ENCODE results near the gene CYP4F11.
"Not testable (repeated sequence)": the region's sequence is repeated elsewhere in the genome, so short reads cannot be mapped to it uniquely, and the experiment has no call there.

Gene CYP4F11, protein sequence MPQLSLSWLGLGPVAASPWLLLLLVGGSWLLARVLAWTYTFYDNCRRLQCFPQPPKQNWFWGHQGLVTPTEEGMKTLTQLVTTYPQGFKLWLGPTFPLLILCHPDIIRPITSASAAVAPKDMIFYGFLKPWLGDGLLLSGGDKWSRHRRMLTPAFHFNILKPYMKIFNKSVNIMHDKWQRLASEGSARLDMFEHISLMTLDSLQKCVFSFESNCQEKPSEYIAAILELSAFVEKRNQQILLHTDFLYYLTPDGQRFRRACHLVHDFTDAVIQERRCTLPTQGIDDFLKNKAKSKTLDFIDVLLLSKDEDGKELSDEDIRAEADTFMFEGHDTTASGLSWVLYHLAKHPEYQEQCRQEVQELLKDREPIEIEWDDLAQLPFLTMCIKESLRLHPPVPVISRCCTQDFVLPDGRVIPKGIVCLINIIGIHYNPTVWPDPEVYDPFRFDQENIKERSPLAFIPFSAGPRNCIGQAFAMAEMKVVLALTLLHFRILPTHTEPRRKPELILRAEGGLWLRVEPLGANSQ

DNA sequence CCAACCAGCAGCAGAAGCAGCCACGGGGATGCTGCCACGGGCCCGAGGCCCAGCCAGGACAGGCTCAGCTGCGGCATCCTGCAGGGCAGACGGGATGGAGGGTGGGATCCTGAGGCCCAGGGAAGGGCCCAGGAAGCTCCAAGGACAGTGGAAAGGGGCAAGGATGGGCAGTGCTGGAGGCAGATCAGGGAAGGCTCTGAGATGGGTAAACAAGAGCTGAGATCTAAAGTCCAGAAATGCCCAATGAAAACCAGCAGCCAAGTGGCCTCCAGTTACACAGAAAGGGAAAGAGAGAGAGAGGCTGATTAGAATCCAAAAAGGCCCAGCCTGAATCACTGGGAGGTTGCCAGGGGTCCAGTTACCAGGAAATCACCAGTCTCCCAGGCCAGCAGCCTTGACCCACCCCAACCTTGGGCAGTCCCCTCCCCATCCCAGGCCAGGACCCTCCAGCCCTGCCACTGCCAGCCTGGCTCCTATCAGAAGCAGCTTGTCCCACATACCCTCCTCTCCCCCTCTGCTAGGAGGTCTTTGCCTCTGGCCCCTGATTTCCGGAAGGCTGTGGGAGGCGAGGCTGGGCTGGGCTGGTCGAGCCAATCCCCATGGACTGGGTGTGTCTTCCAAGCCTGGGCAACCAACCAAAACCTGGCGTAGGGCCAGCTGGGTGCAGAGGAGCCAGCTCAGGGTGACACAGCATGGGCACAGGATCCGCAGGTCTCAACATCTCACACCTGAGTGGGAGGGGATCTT is at the start of gene CYP4F11:
Gene CYP4F11, minus strand, starts transcription at position 198 of the 747 bp plus-strand sequence. Its CDS starts 121 bp downstream, at position 77.
- no peak for DNase-seq (ENCODE audit: low read depth in 2 of 2)

DNA sequence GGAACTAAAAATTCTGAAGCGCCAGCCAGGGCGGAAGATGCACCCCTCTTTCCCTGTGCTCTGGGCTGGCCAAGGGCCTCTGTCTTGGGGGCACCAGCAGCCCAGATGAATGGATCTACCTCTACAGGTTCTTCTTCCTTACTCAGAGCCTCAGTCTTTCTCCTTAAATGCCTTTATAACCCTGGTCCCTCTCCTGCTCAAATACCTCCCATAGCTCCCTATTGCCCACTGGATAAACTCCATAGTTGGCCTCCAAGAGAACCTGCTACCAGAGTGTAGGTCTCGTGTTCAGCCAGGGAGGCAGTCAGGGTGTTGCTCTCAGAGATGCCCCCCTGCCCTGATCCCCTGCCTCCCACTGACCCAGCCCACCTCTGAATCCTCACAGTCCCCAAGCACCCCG is 45.0 kb upstream of the CYP4F11 start:
- no peak for DNase-seq (ENCODE audit: low read depth in 2 of 2)

DNA sequence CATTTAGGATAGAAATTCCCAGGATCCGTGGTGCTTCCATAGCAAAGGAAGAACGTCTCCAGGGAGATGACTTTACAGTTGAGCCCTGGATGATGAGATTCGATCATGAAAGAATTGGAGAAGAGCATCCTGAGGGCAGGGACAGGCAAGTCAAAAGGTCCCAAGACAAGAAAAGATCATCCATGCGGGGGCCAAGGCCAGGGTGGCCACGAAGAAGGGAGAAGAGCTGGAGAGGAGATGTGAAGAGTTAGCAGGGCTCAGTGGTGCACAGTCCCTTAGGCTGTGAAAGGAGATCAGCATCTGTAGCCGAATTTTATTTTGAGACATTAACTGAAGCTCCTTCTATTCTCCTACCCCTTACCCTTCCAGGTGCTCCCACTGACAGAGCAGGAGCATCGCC is 43.4 kb upstream of the CYP4F11 start:
- DNase-seq (ENCODE audit: low read depth in 2 of 2): no peak

DNA sequence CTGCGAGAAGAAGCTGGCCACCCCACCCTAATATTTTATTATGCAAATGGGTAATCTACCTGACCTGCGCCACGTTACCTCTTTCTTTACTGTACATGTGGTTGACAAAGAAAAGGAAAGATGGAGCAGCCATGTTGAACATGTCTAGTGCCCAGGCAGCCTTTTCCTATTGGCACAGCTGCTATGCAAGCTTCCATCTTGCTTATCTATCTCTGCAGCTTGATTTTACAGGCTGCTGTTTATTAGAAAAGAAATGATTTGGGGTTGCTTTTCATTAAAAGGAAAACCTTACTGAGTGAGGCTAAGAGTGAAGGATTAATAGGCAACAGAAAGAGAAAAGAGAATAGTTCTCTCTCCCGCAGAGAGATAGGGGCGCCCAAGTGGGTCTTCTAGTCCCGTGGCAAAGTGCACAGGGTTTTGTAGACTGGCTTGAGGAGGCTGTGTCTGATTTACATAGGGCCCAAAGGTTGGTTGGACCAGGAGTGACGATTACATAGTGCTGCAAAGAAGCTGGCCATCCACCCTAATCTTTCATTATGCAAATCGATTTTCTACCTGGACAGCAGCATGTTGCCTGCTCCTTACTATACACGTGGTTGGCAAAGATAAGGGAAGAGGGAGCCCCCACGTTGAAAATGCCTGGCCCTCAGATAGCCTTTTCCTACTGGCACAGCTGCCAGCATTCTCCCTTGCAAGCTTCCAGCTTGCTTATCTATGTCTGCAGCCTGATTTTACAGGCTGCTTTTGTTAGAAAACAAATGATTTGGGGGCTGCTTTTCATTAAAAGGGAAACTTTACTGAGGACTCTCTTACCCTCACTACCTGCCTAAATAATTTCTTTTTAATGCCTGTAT is 42.7 kb upstream of the CYP4F11 start:
- no peak for DNase-seq (ENCODE audit: low read depth in 2 of 2)

DNA sequence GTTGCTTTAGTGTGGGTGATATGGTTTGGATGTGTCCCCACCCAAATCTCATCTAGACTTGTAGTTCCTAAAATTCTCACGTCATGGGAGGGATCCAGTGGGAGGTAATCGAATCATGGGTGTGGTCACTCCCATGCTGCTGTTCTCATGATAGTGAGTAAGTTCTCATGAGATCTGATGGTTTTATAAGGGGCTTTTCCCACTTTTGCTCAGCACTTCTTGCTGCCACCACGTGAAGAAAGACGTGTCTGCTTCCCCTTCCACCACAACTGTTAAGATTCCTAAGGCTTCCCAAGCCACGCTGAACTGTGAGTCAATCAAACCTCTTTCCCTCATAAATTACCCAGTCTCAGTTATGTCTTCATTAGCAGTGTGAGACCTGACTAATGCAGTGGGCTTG is 40.5 kb upstream of the CYP4F11 start:
- DNase-seq (ENCODE audit: low read depth in 2 of 2): no peak

DNA sequence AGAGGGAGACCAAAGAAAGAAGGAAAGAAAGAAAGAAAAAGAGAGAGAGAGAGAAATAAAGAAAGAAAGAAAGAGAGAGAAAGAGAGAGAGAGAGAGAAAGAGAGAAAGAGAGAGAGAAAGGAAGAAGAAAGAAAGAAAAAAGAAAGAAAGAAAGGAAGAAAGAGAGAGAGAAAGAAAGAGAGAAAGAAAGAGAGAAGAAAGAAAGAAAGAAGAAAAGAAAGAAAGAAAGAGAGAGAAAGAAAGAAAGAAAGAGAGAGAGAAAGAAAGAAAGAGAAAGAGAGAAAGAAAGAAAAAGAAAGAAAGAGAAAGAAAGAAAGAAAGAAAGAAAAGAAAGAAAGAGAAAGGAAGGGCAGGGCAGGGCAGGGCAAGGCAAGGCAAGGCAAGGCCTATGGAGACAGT is 37.7 kb upstream of the CYP4F11 start:
- not testable (repeated sequence) for DNase-seq (ENCODE audit: low read depth in 2 of 2)

DNA sequence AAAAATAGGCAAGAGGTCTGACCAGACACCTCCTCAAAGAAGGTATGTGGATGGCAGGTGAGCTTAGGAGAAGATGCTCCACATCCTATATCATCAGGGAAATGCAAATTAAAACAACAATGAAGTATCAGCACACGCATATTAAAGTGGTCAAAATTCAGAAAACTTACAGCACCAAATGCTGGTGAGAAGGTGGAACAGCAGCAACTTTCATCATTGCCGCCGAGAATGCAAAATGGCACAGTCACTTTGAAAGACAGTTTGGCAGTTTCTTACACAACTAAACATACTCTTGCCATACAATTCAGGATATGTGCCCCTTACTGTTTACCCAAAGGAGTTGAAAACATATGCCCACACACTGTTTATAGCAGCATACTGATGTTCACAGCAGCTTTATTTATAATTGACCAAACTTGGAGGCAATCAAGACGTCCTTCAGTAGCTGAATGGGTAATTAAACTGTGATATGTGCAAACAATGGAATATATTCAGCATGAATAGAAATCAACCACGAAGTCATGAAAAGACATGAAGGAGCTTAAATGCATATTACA is 37.0 kb upstream of the CYP4F11 start:
- no peak for DNase-seq (ENCODE audit: low read depth in 2 of 2)

DNA sequence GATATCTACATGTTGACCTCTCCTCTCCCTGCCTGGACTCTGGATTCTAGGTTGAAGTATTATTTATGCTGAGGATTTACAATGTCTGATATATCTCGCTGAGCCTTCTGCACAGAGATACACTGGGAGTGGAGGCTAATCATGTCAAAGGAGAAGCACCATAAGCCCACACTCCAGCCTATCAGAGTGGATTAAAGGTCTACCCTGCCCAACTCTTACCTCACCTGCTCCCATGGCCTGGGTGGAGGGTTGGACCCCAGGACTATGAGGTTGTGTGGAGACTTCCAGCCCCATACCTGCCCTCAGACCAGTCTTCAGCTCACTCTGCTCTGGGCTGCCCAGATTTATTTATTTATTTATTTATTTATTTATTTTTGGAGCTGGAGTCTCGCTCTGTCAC is 29.9 kb upstream of the CYP4F11 start:
- no peak for DNase-seq (ENCODE audit: low read depth in 2 of 2)

DNA sequence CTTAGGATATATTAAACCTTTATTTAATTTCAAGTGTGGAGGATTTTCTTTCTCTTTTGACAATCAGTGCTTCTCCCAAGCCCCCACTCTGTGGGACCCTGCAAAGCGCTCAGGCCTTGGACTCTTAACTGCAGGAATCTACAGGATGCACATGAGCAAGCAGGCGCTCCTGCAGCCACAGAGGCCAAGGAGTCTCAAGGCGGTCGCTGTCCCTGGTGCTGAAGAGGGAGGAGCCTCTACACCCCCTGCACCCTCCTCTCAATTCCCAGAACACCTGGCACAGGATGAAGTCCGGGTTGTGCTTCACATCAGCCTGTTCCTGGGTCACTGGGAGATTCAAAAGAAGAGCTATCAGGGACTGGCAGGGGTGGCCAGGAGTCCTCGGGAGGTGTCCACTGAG is 28.0 kb upstream of the CYP4F11 start:
- DNase-seq (ENCODE audit: low read depth in 2 of 2): no peak

DNA sequence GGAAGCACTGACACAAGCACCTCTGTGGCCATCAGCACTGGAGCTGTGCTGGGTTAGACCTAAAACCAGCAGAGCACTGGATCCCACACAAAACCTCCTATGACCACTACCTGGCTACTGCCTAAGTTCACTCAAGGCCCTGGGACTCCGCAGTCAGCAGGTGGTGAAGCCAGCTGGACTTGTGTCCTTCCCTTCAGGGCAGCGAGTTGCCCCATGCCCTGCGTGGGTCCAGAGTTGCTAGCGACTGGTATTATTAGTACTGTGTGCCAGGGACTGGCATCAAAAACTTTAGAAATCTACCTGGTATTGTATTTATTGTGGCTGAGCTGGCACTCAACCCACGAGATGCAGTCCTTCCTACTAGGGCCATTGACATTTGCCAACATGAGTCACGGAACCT is 20.5 kb upstream of the CYP4F11 start:
- DNase-seq (ENCODE audit: low read depth in 2 of 2): no peak

DNA sequence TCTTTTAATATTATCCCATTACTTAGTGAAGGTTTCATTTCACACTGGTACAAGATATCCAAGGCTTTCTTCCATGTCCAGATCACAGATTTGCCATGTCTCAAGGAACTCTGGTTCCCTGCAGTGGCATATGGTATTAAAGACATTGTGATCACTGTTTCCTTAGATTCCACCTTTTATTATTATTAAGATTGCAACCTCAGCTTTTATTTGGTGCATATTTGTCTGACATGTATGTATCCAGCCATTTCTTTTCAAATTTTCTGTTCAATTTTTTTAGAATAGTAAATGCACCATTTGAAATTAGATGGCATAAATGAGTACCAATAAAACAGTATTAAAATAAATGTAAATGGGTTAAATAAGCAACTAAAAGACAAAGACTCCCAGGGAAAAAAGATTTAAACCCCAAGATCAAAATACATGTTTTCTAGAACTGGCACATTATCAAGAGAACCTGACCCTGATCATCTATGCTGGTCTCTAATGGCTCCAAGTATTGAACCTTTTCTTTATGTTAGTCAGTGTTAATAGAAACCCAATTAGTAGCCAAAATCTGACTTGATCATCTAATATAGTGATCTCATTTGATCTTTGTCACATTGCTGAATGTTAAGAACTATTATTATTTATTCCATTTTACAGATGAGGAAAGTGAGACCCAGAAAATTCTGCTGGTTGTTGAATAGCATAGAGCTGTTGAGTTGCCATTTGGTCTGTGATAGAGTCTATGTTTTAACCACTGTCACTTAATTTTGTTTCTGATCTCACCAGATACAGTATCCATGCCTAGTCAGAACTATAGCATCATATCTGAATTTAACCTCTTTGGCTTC is 14.1 kb upstream of the CYP4F11 start, which contains the start of gene OR10H4:
Gene OR10H4, plus strand, starts transcription at position 786 of the 836 bp plus-strand sequence. Its CDS starts 0 bp downstream, at position 786.
- no peak for DNase-seq (ENCODE audit: low read depth in 2 of 2)

DNA sequence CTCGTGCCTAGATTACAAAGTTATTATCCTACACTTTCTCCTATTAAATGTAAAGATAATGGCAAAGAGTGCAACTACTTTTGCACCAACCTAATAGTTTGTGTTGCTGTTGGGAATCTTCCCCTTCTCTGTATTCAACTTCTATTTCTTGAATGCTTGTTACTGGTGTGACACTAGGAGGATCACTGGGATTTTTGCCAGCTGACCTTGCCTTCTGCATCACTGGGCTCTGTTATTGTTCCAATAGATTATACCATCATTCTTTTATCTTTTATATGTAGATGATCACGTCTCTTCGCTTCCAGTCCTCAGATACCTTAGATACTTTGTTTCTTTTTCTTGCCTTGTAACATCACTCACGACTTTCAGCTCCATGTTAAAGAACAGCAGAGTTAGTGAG is 11.0 kb upstream of the CYP4F11 start:
- no peak for DNase-seq (ENCODE audit: low read depth in 2 of 2)

DNA sequence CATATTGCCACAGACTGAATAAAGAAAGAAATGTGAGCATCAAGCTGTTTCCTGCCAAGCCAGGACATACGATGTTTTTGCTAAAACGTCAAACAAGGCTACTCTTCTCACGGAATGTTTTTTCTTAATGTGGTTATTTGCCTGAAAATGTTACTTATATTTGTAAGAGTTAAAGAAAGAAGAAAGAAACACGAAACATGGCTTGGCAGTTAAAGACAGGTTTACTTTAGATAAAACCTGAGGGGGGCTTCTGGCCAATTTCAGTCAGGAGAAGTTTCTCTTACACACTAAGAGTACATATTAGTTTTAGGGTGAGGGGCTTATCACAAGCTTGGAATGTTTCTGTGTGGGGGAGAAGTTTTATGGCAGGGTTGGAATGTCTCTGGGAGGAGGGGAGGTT is 10.1 kb upstream of the CYP4F11 start:
- no peak for DNase-seq (ENCODE audit: low read depth in 2 of 2)

DNA sequence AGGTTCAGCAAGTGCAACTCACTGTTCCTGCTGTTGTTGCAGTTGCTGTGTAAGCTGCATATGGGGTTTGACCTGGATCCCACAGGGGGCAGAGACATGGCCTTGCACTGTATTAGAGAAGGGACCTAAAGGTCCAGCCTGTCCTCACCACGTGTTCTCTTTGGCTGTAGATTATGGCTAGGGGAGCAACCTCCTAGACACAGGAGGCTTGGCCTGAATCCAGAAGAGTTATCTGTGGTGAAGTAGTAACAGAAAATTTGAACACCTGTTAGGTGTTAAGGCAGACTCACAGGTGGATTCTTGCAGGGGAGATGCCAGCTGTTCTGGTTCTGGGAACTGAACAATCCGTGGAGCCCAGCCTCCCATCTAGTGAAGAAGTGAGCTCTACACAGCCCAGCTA is 3.4 kb upstream of the CYP4F11 start:
- DNase-seq (ENCODE audit: low read depth in 2 of 2): no peak

DNA sequence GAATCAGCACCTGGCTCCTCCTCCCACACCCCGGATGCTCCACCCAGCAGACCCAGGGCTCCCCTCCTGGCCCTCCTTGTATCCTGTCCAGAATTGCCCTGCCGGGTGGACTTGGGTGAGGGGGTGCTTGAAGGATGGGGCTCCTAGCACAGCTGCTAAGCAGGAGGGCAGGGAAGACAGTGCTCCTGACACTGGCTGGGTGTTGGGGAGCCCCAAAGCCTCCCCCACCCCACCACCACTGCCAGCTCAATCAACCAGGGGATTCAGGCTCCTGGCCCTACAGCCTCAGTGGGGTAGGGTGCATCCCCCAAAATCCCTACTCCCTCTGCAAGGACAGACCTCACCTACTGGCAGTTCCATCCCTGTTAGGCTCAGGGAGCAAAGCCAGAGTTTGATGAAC is 2.6 kb upstream of the CYP4F11 start:
- DNase-seq (ENCODE audit: low read depth in 2 of 2): no peak

DNA sequence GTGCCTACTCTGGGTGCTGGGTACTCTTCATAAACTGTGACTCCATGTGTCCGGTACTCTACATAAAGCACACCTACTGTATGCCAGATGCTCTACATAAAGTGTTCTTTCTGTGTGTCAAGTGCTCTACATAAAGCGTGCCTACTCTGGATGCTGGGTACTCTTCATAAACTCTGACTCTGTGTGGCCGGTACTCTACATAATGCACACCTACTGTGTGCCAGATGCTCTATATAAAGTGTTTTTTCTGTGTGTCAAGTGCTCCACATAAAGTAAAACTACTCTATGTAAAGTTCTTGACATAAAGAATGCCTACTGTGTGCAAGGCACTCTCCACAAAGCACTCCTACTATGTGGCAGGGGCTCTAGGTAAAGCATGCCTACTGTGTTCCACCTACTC is 1.8 kb upstream of the CYP4F11 start:
- DNase-seq (ENCODE audit: low read depth in 2 of 2): no peak

DNA sequence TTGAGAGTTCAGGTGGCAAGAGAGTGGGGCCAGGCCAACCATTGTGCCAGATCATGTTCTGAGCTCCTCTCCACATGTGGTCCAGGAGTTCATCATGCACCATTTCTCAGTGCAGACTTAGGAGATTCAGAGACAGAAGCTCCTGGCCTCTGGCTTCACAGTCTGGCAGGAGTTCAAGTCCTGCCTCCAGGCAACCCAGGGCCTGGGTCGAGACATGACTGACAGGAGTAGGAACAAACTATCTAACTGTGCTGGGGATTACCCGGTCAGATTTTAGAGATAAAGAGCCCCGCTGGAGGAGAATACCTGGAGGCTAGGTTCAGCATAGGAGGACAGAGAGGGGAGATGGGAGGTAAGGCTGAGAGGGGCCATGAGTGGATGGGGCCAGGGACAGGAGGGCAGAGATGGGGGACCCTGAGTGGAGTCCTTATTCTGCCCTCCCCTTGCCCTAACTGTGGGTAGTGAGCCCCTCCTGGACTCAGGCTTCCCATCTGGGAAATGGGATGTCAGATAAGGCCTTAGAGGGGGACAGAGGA is 906 bp upstream of the CYP4F11 start:
- no peak for DNase-seq (ENCODE audit: low read depth in 2 of 2)

DNA sequence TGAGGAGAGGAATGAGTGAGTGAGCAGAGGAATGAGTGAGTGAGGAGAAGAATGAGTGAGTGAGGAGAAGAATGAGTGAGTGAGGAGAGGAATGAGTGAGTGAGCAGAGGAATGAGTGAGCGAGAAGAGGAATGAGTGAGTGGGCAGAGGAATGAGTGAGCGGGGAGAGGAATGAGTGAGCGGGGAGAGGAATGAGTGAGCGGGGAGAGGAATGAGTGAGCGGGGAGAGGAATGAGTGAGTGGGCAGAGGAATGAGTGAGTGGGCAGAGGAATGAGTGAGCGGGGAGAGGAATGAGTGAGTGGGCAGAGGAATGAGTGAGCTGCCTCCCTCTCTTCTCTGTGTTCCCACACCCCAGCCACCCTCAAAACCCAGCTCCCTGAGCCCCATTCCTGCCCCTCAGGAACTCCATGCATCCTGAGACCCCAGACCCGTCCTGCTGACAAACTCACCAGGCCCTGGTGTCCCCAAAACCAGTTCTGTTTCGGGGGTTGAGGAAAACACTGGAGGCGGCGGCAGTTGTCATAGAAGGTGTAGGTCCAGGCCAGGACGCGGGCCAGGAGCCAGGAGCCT is 483 bp downstream of the CYP4F11 start:
- not testable (repeated sequence) for DNase-seq (ENCODE audit: low read depth in 2 of 2)

DNA sequence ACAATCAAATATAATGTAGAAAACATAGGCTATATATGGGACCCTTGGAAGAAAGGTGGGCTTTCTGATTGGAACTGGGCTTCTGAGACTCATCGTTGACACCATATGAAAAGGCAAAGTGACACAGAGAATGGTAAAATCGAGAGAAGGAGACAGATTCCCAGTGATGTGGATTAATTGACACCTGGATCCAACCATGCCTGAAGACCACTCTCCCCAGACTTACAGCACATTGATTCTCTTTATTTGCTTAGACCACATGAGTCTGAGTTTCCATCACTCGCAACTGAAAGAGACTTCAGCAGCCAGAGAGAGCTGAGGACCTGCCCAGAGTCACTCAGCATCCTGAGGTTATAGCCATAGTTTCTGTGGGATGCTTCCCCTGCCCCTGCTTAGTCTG is 6.0 kb downstream of the CYP4F11 start:
- no peak for DNase-seq (ENCODE audit: low read depth in 2 of 2)

DNA sequence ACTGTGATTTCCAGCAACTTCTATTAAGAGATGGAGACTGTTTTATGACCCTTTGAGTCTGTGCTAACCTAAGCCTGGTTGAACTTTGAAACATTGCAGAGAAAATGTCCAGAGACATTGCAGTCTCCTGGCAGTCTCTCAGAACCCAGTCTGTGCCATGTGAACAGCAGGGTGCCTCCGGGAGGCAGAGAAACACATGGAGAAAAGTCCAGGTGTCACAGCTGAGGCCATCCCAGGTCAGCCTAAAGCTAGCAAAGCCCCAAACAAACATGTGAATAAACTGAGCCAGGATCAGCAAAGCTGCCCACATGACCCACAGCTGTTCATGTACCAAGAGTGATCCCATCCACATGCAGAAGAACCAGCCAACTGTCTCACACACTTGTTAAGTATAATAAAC is 7.8 kb downstream of the CYP4F11 start:
- DNase-seq (ENCODE audit: low read depth in 2 of 2): no peak
